Ectodermal cell (in vitro differentiated cells): Measurements from ENCODE around the gene TRIP4. TPM values are rescaled to one million over a fixed set of nuclear protein-coding genes. Genes with fewer than 3 reads are reported as not detected.
A peak's percentile ranks its signal among the peaks of the same experiment; 100 is the strongest.
"Not testable (repeated sequence)": the region's sequence is repeated elsewhere in the genome, so short reads cannot be mapped to it uniquely, and the experiment has no call there.

Experiments used
- H3K27ac ChIP-seq: 2 replicates; pipeline ENCODE4 v1.7.0; 2013; ENCODE audit warnings: mild to moderate bottlenecking, low read depth, low read length; ENCODE audit not compliant: insufficient read depth, poor library complexity, severe bottlenecking
- H3K27me3 ChIP-seq: 2 replicates; pipeline ENCODE4 v1.7.0; 2013; ENCODE audit warnings: mild to moderate bottlenecking, low read length; ENCODE audit not compliant: insufficient read depth, control insufficient read depth, poor library complexity, severe bottlenecking
- H3K36me3 ChIP-seq: one replicate; pipeline ENCODE4 v1.7.0; 2013; ENCODE audit warnings: low read length; ENCODE audit not compliant: control insufficient read depth, insufficient read depth
- H3K4me1 ChIP-seq: one replicate; pipeline ENCODE4 v1.7.0; 2013; ENCODE audit warnings: low read length; ENCODE audit not compliant: control insufficient read depth, insufficient read depth
- H3K4me3 ChIP-seq: 2 replicates; pipeline ENCODE4 v1.7.0; 2013; ENCODE audit warnings: low read depth, low read length, control low read depth; ENCODE audit not compliant: insufficient read depth
- H3K9me3 ChIP-seq: 2 replicates; pipeline ENCODE4 v1.7.0; 2013; ENCODE audit warnings: mild to moderate bottlenecking, low read length, moderate library complexity; ENCODE audit not compliant: control insufficient read depth
- WGBS, 2 experiments: methylation state at CpG; one replicate each; pipeline ENCODE4 v1.1.7; 2013; ENCODE audit warnings: missing lambda C conversion rate in 2 of 2; 5-methylcytosine and 5-hydroxymethylcytosine counted together
- polyA plus RNA-seq, 4 experiments: library from polyadenylated mRNA; stranded (reverse); fragments of 50-300 nt; gene quantifications; one replicate each; pipeline ENCODE4 v1.2.3, GENCODE V29; 2013

TRIP4 gene
- 29.4 TPM for polyA plus RNA-seq (2013, experiment 1 of 4)
- polyA plus RNA-seq (2013, experiment 2 of 4), result 28.3 TPM
- 21.0 TPM for polyA plus RNA-seq (2013, experiment 3 of 4)
- 20.5 TPM for polyA plus RNA-seq (2013, experiment 4 of 4)

DNA sequence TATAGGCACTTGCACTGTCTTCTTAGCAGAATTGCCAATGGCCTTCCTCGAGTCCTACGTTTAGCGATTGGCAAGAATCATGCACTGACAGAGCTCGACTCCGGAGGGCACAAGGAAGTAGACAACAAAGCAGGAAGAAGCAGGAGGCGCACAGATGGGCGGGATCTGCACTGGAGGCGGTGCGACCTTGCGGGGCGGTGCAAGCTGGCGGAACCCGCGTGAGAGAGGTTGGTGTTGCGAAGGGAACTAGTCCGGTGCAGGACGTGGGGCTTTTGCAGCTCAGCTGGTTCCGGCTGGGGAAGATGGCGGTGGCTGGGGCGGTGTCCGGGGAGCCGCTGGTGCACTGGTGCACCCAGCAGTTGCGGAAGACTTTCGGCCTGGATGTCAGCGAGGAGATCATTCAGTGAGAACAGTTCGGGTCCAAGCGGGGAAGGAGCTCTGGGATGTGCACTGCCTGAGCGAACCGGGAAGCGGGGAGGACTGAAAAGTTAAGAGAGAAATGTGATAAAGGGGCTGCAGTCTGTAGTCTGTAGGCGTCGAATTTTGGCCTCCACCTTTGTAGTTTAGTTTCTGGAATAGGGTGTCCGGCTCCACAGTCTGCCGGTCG, at the start of gene TRIP4:
Gene TRIP4, plus strand, starts transcription at position 275 of the 607 bp plus-strand sequence. Its CDS starts 28 bp downstream, at position 303.
- H3K9me3 ChIP-seq, result no peaks in the 10 kb centered on the region
- no peaks in the 10 kb centered on the region for H3K27me3 ChIP-seq
- WGBS, 2 experiments, result 1 to 2% methylated on average over 35 of the region's 35 CpGs
- peak within 1 kb of the TSS; percentile 69 for H3K4me3 ChIP-seq
- H3K36me3 ChIP-seq, result no peaks in the 10 kb centered on the region
- no peaks in the 10 kb centered on the region for H3K4me1 ChIP-seq
- H3K27ac ChIP-seq, result peak within 1 kb of the TSS; percentile 37

DNA sequence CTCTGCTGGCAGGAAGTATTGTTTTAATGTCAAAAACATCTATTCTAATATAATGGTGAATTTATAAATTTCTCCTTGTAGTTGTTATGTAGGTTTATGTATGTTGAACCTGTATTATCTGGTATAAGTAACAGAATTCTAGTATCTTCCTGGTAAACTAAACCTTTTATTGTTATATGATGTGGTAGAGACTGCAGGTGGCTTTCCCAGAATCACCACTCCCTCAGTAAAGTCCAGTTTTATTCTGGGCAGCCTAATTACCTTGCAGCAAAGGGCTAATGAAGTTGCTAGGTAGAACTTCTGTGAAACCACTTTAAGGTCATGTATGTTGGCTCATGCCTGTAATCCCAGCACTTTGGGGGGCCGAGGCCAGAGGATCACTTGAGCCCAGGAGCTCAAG, 47.3 kb upstream of the TRIP4 start:
- WGBS, 2 experiments, result 91 to 95% methylated on average over 1 of the region's 1 CpG
- no peaks in the 10 kb centered on the region for H3K4me1 ChIP-seq
- no peaks in the 10 kb centered on the region for H3K36me3 ChIP-seq
- no peaks in the 10 kb centered on the region for H3K9me3 ChIP-seq
- no peak overlapping the region for H3K27ac ChIP-seq
- no peaks in the 10 kb centered on the region for H3K27me3 ChIP-seq
- no peak overlapping the region for H3K4me3 ChIP-seq

DNA sequence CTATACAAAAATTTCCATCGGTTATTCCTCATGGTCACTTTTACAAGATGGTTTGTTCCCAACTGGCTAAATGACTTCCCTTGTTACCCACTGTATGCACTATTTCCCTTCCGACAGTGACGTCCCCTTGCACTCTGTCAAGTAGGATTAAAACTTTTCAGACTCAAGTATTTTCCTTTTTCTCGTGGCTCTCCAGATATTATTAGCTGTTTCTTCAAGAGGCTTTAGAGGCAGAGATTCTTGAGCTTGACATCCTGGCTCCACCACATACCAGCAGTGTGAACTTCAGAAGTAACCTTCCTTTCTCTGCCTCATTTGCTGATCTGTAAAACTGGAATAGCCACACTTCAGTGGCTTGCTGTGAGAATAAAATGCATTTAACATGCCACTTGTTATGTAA, 45.7 kb upstream of the TRIP4 start:
- Histone ChIP-seq H3K27me3 (no peaks in the 10 kb centered on the region), H3K27ac (no peak overlapping the region), H3K9me3 (no peaks in the 10 kb centered on the region), H3K4me3 (no peak overlapping the region), H3K4me1 (no peaks in the 10 kb centered on the region), H3K36me3 (no peaks in the 10 kb centered on the region)
- WGBS, 2 experiments, result 95% methylated on average over 4 of the region's 4 CpGs

DNA sequence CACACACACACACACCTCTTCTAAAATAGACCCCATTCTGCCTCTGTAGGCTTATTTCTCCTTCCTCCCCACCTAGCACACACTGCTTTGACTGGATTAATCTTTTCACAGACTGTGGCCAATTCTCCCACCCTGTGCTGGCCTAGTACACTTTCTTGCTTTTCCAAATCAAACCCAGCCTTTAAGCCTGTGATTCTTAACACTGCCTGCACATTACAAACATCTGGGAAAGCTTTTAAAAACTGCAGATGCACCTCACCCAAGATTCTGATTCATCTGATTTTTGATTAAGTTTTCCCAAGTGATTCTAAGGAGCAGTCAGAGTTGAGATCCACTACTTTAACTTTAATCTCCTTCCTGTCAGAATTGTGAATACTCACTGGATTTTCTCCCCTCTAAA, 44.4 kb upstream of the TRIP4 start:
- no peak overlapping the region for H3K27ac ChIP-seq
- no peaks in the 10 kb centered on the region for H3K4me1 ChIP-seq
- H3K9me3 ChIP-seq, result no peaks in the 10 kb centered on the region
- H3K27me3 ChIP-seq, result no peaks in the 10 kb centered on the region
- H3K36me3 ChIP-seq, result no peaks in the 10 kb centered on the region
- no peak overlapping the region for H3K4me3 ChIP-seq

DNA sequence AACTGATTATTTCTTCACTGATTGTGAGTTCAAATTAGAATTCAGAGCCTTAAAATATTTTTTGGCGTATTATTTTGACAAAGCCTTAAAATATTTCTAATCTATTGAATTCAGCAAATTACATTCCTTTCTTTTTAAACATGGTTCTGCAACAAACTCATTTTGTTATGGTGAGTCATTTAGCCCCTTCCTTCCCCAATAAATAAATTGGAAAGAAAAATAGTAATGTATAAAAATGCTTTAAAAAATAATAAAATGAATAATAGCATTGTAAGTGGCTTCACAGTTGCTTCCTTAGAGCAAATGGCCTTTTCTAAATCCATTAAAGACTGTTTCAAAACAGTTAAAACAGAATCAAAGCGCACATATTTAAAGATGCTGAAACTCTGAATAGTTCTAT, 43.8 kb upstream of the TRIP4 start:
- WGBS, 2 experiments, result 91 to 100% methylated on average over 1 to 2 of the region's 2 CpGs
- Histone ChIP-seq H3K4me3 (no peak overlapping the region), H3K4me1 (no peaks in the 10 kb centered on the region), H3K9me3 (no peaks in the 10 kb centered on the region), H3K36me3 (no peaks in the 10 kb centered on the region), H3K27ac (no peak overlapping the region), H3K27me3 (no peaks in the 10 kb centered on the region)

DNA sequence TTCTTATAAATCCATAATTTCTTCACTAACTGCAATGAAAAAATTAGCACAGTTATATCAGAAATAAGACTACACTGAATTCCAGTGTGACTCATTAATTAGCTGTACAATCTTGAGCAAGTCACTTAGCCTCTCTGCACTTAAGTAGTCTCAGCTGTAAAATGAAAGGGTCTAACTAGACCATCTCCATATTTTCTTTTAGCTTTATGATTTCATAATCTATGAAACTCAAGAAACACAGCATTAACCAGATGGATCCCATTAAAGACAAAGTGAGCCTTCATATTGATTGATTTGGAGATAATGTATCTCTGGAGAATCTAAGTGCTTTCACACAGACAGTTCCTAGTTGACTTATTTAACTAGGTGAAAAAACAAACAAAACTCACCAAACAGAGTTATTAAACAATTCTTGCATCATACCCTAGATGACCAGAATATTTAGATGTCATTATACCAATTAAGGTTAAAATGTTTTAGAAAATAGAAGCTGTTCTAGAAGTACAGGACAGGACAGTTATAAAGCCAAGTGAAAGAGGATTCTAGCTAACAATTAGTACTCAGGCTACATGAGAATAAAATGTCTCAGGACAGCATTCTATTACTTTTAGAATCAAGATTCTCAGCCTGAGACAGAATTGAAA, 42.9 kb upstream of the TRIP4 start:
- no peaks in the 10 kb centered on the region for H3K4me1 ChIP-seq
- H3K4me3 ChIP-seq, result no peak overlapping the region
- H3K27ac ChIP-seq, result no peak overlapping the region
- H3K36me3 ChIP-seq, result no peaks in the 10 kb centered on the region
- no peaks in the 10 kb centered on the region for H3K27me3 ChIP-seq
- H3K9me3 ChIP-seq, result no peaks in the 10 kb centered on the region

DNA sequence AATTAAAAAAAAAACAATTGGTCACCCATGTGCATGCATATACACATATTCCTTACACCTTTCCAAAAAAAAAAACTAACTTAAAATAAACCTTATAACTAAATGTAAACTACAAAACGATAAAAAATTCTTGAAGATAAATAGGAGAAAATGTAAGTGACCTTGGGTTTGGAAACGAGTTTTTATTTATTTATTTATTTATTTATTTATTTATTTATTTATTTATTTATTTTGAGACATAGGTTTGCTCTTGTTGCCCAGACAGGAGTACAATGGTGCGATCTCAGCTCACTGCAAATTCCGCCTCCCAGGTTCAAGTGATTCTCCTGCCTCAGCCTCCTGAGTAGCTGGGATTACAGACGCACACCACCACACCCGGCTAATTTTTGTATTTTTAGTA, 41.4 kb upstream of the TRIP4 start:
- H3K4me1 ChIP-seq, H3K9me3 ChIP-seq, H3K4me3 ChIP-seq, H3K27ac ChIP-seq, H3K27me3 ChIP-seq, H3K36me3 ChIP-seq: not testable (repeated sequence)
- WGBS, 2 experiments, result 94 to 97% methylated on average over 4 of the region's 6 CpGs

DNA sequence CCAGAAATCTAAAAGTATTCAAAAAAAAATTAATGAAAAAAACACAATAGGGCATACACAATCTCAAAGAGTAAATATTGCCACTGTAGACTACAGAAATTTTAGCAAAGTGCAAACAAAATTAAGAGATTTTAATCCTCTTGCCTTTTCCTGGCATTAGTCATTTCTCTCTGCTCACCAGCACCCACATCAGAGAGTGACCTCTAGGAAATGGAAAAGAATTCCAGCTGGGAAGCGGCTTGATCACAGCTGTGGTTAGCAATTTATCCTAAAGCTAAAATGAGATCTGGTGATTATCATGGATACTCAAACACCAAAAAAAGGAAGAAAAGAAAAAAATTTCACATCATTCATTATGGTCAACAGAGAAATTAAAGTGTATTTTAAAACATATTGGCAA, 39.2 kb upstream of the TRIP4 start:
- H3K27ac ChIP-seq, result no peak overlapping the region
- H3K4me1 ChIP-seq, result no peaks in the 10 kb centered on the region
- H3K36me3 ChIP-seq, result no peaks in the 10 kb centered on the region
- H3K9me3 ChIP-seq, result no peaks in the 10 kb centered on the region
- H3K27me3 ChIP-seq, result no peaks in the 10 kb centered on the region
- WGBS, 2 experiments, result no CpG with 5 or more reads among the region's 1 CpG
- no peak overlapping the region for H3K4me3 ChIP-seq

DNA sequence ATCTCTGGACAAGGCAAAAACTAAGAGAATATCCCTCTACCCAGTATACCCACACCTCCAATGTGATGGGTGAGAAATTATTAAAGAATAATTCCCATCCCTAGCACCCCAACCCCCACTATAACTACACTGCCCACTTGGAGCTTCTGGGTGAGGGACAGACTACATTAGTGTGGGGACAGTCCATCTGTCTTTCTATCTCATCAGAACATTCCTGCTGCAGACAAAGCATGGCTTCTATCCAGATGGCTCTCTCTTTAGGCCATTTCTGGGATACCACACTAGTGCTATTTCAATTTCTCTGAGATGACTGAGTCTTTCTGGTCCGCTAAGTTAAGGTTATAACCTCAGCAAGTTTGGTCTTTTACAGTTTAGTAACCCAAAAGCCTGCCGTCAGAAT, 38.3 kb upstream of the TRIP4 start:
- H3K27me3 ChIP-seq, result no peaks in the 10 kb centered on the region
- no peak overlapping the region for H3K27ac ChIP-seq
- H3K4me1 ChIP-seq, result no peaks in the 10 kb centered on the region
- H3K36me3 ChIP-seq, result no peaks in the 10 kb centered on the region
- H3K4me3 ChIP-seq, result no peak overlapping the region
- no peaks in the 10 kb centered on the region for H3K9me3 ChIP-seq
- 93 to 99% methylated on average over 2 of the region's 2 CpGs for WGBS, 2 experiments

DNA sequence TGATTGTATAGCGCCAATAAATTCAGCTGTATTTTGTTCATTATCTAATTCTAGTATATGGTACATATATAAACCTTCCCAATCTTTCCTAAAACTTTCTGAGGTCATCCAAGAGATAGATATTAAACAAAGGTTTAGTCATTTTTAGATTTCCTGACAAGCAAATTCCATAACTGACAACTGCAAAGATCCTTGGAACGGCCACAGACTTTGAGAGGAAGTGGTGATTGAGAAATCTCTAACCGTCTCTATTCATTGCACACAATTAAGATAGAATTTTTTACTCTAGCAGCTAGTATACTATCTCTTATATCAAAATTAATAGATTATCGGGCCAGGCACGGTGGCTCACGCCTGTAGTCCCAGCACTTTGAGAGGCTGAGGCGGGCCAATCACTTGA, 36.4 kb upstream of the TRIP4 start:
- Histone ChIP-seq H3K4me1 (peaks cover 6% of the 10 kb centered on the region), H3K27ac (no peak overlapping the region)
- 90 to 98% methylated on average over 6 of the region's 7 CpGs for WGBS, 2 experiments

More for the DNA sequence above, 36.4 kb upstream of the TRIP4 start:
- H3K27me3 ChIP-seq, result no peaks in the 10 kb centered on the region
- no peak overlapping the region for H3K4me3 ChIP-seq
- H3K9me3 ChIP-seq, result no peaks in the 10 kb centered on the region
- H3K36me3 ChIP-seq, result no peaks in the 10 kb centered on the region
